GM23248 (cell line): ENCODE data around the gene C2orf72.

Experiments used
- EZH2 ChIP-seq: fragments of 200-600 bp; sonication (generic); IDR thresholded peaks from 2 replicates; pipeline ENCODE4 v1.6.1; 2018; ENCODE audit warnings: antibody characterized with exemption, mild to moderate bottlenecking; ENCODE audit not compliant: insufficient read depth, poor library complexity, severe bottlenecking
- EZH2phosphoT487 ChIP-seq: fragments of 200-600 bp; sonication (generic); IDR thresholded peaks from 2 replicates; pipeline ENCODE4 v1.6.1; 2018; ENCODE audit warnings: antibody characterized with exemption, moderate library complexity, mild to moderate bottlenecking, low read depth; ENCODE audit not compliant: insufficient read depth

GRCh38 chr2:231043796-231044195 is 6.5 kb downstream of the C2orf72 start:
- no peak for TF ChIP-seq EZH2
- no peak for TF ChIP-seq EZH2phosphoT487
